D721Med (cell line): ENCODE measurements around the gene BMP6.

Experiments
- DNase-seq: peaks from one replicate; pipeline ENCODE4 v3.0.0; 2011; ENCODE audit warnings: low spot score; ENCODE audit not compliant: insufficient read length
- FAIRE-seq: peaks from 2 replicates; lab custom pipeline; 2011; peaks lifted over from hg19 to GRCh38; lab: Jason Lieb, UNC
- CTCF ChIP-seq: IDR thresholded peaks from 2 replicates; pipeline ENCODE4 v1.5.1; 2012; ENCODE audit warnings: mild to moderate bottlenecking, control low read depth; ENCODE audit not compliant: insufficient read depth; ENCODE audit errors: missing control alignments

The BMP6 gene

GRCh38 chr6:7687145-7688111 lies 38.5 kb upstream of the BMP6 start:
- no peak for TF ChIP-seq CTCF
- DNase-seq (no peak), FAIRE-seq (no peak)

GRCh38 chr6:7691021-7691420 lies 34.9 kb upstream of the BMP6 start:
- no peak for FAIRE-seq

GRCh38 chr6:7691675-7692452 lies 34.0 kb upstream of the BMP6 start:
- FAIRE-seq: no peak
- DNase-seq: no peak
- no peak for TF ChIP-seq CTCF

More at GRCh38 chr6:7691021-7691420, 34.9 kb upstream of the BMP6 start:
- DNase-seq: no peak
- no peak for TF ChIP-seq CTCF

- TF ChIP-seq CTCF: no peak
- no peak for DNase-seq
- no peak for FAIRE-seq
Measured at GRCh38 chr6:7692453-7692784, 33.5 kb upstream of the BMP6 start.

GRCh38 chr6:7693827-7694226 lies 32.1 kb upstream of the BMP6 start:
- FAIRE-seq (no peak), DNase-seq (no peak)
- TF ChIP-seq CTCF: no peak

- TF ChIP-seq CTCF: no peak
- DNase-seq: no peak
- no peak for FAIRE-seq
Measured at GRCh38 chr6:7696061-7696460, 29.8 kb upstream of the BMP6 start.
